ENCODE measurements around the gene DDX54.
"Not testable (repeated sequence)": the region's sequence is repeated elsewhere in the genome, so short reads cannot be mapped to it uniquely, and the experiment has no call there.

DDX54 gene

DNA sequence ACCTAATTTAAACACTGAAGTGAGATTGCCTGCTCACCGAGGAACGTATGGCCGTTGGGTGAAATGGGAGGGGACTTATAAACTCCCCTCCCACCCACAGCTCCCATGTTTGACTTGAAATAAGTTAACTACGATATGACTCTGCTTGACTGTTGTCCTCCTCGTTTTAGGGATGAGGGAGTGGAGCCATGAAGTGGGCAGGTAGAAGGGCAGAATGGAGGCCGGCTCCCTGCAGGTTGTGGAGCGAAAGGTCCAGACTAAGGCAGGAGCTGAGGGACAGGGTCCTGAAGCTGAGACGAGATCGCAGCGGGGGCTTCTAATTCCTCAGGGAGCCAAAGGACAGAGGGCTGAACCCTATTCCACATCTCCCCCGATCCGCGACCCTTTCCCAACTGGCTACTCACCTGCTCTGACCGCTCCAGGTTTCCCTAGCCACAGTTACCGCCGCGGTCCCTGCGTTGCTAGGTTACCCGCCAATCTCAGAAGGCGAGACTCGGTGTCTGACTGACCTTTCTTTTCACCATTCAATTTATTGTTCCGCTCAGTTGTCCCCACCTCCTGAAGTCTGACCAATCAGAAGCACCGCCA, 35.4 kb upstream of the DDX54 start:
- no peak for DNase-seq (ENCODE audit: low read depth, low spot score)
- no peak overlapping the region for H3K27ac ChIP-seq

DNA sequence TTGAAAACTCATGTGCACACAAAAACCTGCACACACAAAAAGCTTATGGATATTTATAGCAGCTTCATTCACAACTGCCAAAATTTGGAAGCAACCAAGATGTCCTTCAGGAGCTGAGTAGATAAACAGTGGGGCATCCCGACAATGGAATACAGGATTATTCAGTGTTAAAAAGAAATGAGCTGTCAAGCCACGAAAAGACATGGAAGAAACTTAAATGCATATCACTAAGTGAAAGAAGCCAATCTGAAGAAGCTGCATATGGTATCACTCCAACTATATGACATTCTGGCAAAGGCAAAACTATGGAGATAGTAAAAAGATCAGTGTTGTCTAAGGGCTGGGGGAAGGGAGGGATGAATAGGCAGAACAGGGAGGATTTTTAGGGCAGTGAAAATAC, 30.7 kb upstream of the DDX54 start:
- no peak for DNase-seq (ENCODE audit: low read depth, low spot score)
- no peak overlapping the region for H3K27ac ChIP-seq

DNA sequence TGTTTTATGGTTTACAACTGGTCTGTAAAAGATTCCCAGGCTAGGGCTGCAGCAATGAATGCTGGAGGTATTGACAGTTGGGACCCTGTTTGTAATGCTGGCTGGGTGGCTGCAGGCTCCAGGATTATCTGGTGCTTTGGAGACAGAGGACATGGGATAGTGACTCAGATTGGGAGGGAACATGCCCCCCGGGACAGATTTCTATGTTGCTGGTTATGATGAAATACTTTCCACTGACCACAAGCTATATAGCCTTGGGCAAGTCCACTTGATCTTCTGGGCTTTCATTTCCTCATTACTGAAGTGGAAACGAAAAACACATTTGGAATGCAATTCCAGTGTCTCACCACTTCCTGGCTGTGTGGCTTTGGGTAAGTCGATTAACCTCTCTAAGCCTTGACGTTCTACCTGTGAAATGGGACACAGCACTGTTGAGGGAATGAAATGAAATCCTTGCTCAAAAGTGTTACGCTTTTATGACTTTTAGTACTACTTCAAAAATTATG, 29.7 kb upstream of the DDX54 start:
- no peak for DNase-seq (ENCODE audit: low read depth, low spot score)
- peak overlapping the region; percentile 54 for H3K27ac ChIP-seq

DNA sequence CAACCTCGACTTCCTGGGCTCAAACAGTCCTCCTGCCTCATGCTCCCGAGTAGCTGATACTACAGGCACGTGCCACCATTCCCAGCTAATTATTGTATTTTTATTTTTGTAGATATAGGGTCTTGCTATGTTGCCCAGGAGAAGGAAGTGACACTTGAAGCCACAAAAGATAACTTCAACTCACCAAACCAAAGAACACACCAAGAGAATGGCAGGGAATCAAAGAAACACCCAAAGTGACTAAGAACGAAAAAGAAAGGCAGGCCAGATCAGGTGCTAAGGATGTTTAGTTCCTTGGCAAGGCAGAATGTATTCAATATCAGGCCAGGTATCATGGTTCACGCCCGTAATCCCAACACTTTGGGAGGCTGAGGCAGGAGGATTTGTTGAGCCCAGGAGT, 25.9 kb upstream of the DDX54 start:
- no peak for DNase-seq (ENCODE audit: low read depth, low spot score)
- H3K27ac ChIP-seq, result no peak overlapping the region

GRCh38 chr12:113208041-113208934, 23.0 kb upstream of the DDX54 start:
- no peak overlapping the region for H3K27ac ChIP-seq
- DNase-seq (ENCODE audit: low read depth, low spot score), result no peak

- DNase-seq (ENCODE audit: low read depth, low spot score), result no peak
- H3K27ac ChIP-seq, result no peak overlapping the region
Measured at GRCh38 chr12:113207613-113208040, 22.3 kb upstream of the DDX54 start.

DNA sequence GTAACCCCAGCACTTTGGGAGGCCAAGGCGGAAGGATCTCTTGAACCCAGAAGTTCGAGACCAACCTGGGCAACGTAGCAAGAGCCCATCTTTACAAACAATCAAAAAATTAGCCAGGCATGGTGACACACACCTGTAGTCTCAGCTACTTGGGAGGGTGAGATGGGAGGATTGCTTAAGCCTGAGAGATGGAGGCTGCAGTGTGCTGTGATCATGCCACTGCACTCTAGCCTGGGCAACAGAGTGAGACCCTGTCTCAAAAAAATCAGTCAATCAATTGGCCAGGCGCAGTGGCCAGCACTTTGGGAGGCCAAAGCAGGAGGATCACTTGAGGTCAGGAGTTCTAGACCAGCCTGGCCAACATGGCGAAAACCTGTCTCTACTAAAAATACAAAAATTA, 21.5 kb upstream of the DDX54 start:
- DNase-seq (ENCODE audit: low read depth, low spot score); H3K27ac ChIP-seq: not testable (repeated sequence)

- H3K27ac ChIP-seq, result no peak overlapping the region
- DNase-seq (ENCODE audit: low read depth, low spot score), result no peak
Measured at GRCh38 chr12:113204804-113205203, 19.5 kb upstream of the DDX54 start.

GRCh38 chr12:113203852-113204760, 18.8 kb upstream of the DDX54 start:
- no peak overlapping the region for H3K27ac ChIP-seq
- no peak for DNase-seq (ENCODE audit: low read depth, low spot score)

DNA sequence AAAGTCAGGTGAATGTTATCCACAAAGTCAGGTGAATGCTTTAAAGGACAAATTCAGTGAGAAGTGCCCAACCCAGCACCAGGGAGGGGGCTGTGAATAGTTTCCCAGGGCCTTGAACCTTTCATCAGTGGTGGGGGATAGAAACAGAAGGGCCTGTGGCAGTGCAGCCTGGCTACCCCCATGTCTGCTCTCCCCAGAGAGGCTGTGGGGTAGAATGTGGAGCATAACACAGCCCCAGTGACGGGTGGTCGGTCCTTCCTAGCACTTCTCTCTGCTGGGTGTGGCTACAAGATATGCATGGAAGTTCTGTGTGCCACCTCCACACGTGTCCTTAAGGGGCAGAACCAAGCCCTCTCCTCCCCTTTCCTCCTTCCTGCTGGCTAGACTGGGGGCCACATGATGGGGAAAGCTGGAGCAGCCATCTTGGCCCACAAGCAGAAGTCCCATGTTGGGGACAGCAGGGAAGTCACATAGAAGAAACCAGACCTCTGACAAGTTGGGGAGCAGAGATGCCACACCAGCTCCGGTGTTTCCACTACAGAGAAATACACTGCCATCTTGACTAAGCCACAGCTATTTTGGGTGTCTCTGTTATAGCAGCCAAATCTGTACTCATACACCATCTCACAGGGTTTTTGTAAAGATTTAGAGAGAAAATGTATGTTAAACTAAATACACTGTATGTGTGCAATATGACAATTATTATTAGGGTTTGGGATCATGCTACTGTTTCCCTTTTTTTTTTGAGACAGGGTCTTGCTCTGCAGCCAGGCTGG, 17.2 kb upstream of the DDX54 start:
- H3K27ac ChIP-seq, result no peak overlapping the region
- DNase-seq (ENCODE audit: low read depth, low spot score), result no peak

- no peak for DNase-seq (ENCODE audit: low read depth, low spot score)
- H3K27ac ChIP-seq, result no peak overlapping the region
Measured at GRCh38 chr12:113201187-113202177, 16.2 kb upstream of the DDX54 start.

DNA sequence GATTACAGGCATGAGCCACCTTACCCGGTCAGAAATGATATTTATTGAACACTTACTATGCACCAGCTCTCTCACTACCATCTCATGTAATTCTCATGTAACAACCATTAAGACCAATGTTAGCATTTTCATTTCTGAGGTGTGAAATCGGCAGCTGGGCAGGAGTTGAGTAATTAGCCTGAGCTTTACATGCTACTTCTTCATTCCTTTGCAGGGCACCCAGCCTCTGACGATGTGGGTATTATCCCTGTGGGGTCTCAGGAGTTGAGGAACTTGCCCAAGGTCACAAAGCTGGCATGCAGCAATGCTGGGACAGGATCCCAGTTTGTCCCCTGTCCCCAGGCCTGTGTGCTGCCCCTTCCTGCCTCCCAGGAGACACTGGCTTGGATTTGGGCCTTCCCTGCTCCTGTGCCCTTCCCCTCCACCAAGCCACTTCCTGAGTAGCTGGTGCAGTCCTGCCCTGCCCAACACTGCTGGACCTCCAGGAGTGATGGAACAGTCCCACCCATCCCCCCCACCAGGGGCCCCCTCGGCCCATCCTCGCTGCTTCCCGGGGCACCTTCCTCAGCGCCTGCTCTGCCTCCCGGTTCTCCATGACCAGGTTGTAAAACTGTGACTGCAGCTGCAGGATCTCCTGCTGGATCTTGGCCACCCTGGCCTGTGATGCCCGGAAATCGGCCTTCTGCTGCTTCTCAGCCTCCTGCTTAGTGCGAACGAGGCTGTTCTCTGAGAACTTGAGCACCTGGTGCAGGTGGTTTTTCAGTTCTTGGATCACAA, 14.9 kb upstream of the DDX54 start:
- no peak overlapping the region for H3K27ac ChIP-seq
- no peak for DNase-seq (ENCODE audit: low read depth, low spot score)

GRCh38 chr12:113198296-113198695, 13.0 kb upstream of the DDX54 start:
- H3K27ac ChIP-seq, result no peak overlapping the region
- no peak for DNase-seq (ENCODE audit: low read depth, low spot score)

GRCh38 chr12:113197518-113198077, 12.3 kb upstream of the DDX54 start:
- DNase-seq (ENCODE audit: low read depth, low spot score), result no peak
- H3K27ac ChIP-seq, result no peak overlapping the region

GRCh38 chr12:113196990-113197389, 11.7 kb upstream of the DDX54 start:
- no peak for DNase-seq (ENCODE audit: low read depth, low spot score)
- no peak overlapping the region for H3K27ac ChIP-seq

- DNase-seq (ENCODE audit: low read depth, low spot score), result no peak
- H3K27ac ChIP-seq, result no peak overlapping the region
Measured at GRCh38 chr12:113196582-113196981, 11.3 kb upstream of the DDX54 start.

- no peak overlapping the region for H3K27ac ChIP-seq
- no peak for DNase-seq (ENCODE audit: low read depth, low spot score)
Measured at GRCh38 chr12:113195598-113195997, 10.3 kb upstream of the DDX54 start.

DNA sequence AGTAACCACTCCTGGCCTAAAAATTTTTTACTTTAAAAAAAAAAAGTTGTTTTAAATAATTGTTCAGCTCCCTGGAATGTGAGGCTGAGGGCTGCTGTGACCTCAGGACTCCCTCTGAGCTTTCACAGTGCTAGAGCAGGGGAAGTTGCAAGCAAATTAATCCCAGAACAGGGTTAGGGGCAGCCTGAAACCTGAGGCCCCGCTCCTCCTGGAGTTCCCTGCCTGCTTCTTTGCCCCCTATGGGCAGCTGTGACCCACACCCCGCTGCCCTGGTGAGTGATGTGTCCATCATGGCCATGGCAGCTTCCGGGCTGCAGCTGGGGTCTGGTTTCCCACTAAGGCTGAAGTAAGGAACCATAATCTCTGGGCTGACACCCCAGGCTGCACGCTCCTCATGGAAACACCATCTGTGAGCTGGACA, 9.7 kb upstream of the DDX54 start:
- H3K27ac ChIP-seq, result no peak overlapping the region
- DNase-seq (ENCODE audit: low read depth, low spot score), result no peak
